ENCODE data around the gene PKMYT1.

DNA sequence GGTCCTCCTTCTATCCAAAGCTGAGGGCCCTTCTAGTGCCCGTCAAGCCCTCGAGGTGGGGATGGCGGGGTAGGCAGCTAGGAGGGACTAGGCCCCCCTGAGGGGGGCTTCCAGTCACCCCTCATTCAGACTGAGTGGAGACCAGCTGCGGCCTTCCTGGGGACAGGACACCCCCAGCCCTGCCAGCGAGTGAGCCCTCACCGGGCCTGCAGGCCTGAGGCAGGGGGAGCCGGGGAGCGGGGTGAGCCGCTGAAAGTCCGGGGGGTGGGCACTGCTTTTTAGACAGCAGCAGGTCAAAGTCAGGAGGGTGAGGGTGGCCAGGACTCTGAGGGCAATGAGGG is 24.8 kb downstream of the PKMYT1 start:
- TF ChIP-seq CTCF (IDR thresholded peaks at IDR 0.05; ENCODE audit: low read depth, low read length), result no peak
- TF ChIP-seq EZH2phosphoT487 (IDR thresholded peaks at IDR 0.05; ENCODE audit: low read depth), result no peak
